Endothelial cell of umbilical vein (primary cell): ENCODE measurements around the gene PROK1. TPM values are rescaled to one million over a fixed set of nuclear protein-coding genes. Genes with fewer than 3 reads are reported as not detected.

ENCODE experiments used
- BruUV-seq: library from RNA; stranded (reverse); fragments of 400-500 nt; replicated peaks from 2 replicates; lab custom pipeline; 2021; lab: Mats Ljungman, UMichigan
- CTCF ChIA-PET: fragments of 300-600, 350-600 bp; sonication (Branson Sonifier 250); formaldehyde crosslinking; loops from one replicate; lab custom pipeline; 2021; ENCODE audit warnings: antibody characterized with exemption, inconsistent platforms; lab: Charles Lee
- POLR2A ChIA-PET: fragments of 300-600, 350-600 bp; sonication (Branson Sonifier 250); formaldehyde crosslinking; loops from one replicate; lab custom pipeline; 2021; ENCODE audit warnings: antibody characterized with exemption, inconsistent platforms; lab: Charles Lee
- DNase-seq: peaks from one replicate; pipeline ENCODE4 v3.0.0-alpha.2; 2011; ENCODE audit warnings: low read depth, low spot score
- FAIRE-seq: peaks from 2 replicates; lab custom pipeline; 2011; peaks lifted over from hg19 to GRCh38; lab: Jason Lieb, UNC
- H2AFZ ChIP-seq: 2 replicates; pipeline ENCODE4 v1.6.0; 2012; ENCODE audit warnings: low read depth, low read length, control low read depth, inconsistent platforms
- H3K27ac ChIP-seq: 2 replicates; pipeline ENCODE4 v1.5.1; 2011; ENCODE audit warnings: low read depth, mild to moderate bottlenecking, control low read depth, low read length, moderate library complexity; ENCODE audit not compliant: insufficient read depth
- H3K27me3 ChIP-seq, 2 experiments: 2 replicates each; pipeline versions ENCODE4 v1.6.0 to v1.6.1; 2011; ENCODE audit warnings: low read length in 2 of 2, mixed read lengths in 1 of 2; ENCODE audit not compliant: control insufficient read depth in 2 of 2, insufficient read depth in 2 of 2
- H3K36me3 ChIP-seq, 2 experiments: 2 replicates in 1 of 2; 3 replicates in 1 of 2; pipeline ENCODE4 v1.5.1; 2011; ENCODE audit warnings: low read length in 2 of 2, mild to moderate bottlenecking in 1 of 2, moderate library complexity in 1 of 2; ENCODE audit not compliant: control insufficient read depth in 2 of 2, insufficient read depth in 2 of 2; ENCODE audit errors: extremely low read depth in 1 of 2
- H3K4me1 ChIP-seq: 3 replicates; pipeline ENCODE4 v1.5.1; 2011; ENCODE audit warnings: mild to moderate bottlenecking, low read length; ENCODE audit not compliant: control insufficient read depth, insufficient read depth; ENCODE audit errors: extremely low read depth
- H3K4me2 ChIP-seq: 2 replicates; pipeline ENCODE4 v1.6.1; 2011; ENCODE audit warnings: low read length, control low read depth, mixed read lengths; ENCODE audit not compliant: insufficient read depth
- H3K4me3 ChIP-seq, 3 experiments: fragments of 200-600 bp in 1 of 3; sonication (generic), shearing (Covaris generic) in 1 of 3; replicated peaks in 1 of 3; 2 replicates each; pipeline ENCODE4 v1.5.1; 2011 to 2016; ENCODE audit warnings: control low read depth in 3 of 3, low read length in 3 of 3, mild to moderate bottlenecking in 2 of 3, inconsistent platforms in 1 of 3, low read depth in 1 of 3, moderate library complexity in 1 of 3; ENCODE audit not compliant: insufficient read depth in 1 of 3
- H3K79me2 ChIP-seq: 2 replicates; pipeline ENCODE4 v1.6.0; 2012; ENCODE audit warnings: low read length, inconsistent platforms; ENCODE audit not compliant: control insufficient read depth, insufficient read depth
- H3K9ac ChIP-seq: replicated peaks from 2 replicates; pipeline ENCODE3; 2011; ENCODE audit warnings: low read length, control low read depth; ENCODE audit not compliant: insufficient read depth; ENCODE audit errors: extremely low read depth
- H3K9me1 ChIP-seq: replicated peaks from 3 replicates; pipeline ENCODE4 v1.6.0; 2011; ENCODE audit warnings: mild to moderate bottlenecking, low read length; ENCODE audit not compliant: control insufficient read depth, insufficient read depth; ENCODE audit errors: extremely low read depth
- H3K9me3 ChIP-seq: replicated peaks from 2 replicates; pipeline ENCODE4 v1.5.1; 2012; ENCODE audit warnings: low read length, inconsistent platforms; ENCODE audit not compliant: control insufficient read depth, insufficient read depth
- H4K20me1 ChIP-seq: replicated peaks from 2 replicates; pipeline ENCODE3; 2011; ENCODE audit warnings: mild to moderate bottlenecking, low read length; ENCODE audit not compliant: control insufficient read depth, insufficient read depth; ENCODE audit errors: extremely low read depth
- CTCF ChIP-seq, 2 donors: IDR thresholded peaks; 1 replicate in 1 of 2; 2 replicates in 1 of 2; pipeline ENCODE4 v1.5.1; 2011; ENCODE audit warnings: low read length in 2 of 2, mild to moderate bottlenecking in 2 of 2, moderate library complexity in 2 of 2, control low read depth in 1 of 2, inconsistent platforms in 1 of 2, low read depth in 1 of 2; ENCODE audit not compliant: insufficient read depth in 1 of 2; ENCODE audit errors: extremely low read depth in 1 of 2
- EZH2 ChIP-seq: IDR thresholded peaks from 2 replicates; pipeline ENCODE4 v1.6.1; 2012; ENCODE audit warnings: borderline replicate concordance, low read depth, mild to moderate bottlenecking, moderate library complexity, low read length, inconsistent platforms; ENCODE audit not compliant: severe bottlenecking
- FOS ChIP-seq: IDR thresholded peaks from 2 replicates; pipeline ENCODE4 v1.6.1; 2011; ENCODE audit warnings: mild to moderate bottlenecking, low read length, moderate library complexity, borderline replicate concordance; ENCODE audit not compliant: insufficient read depth
- GATA2 ChIP-seq: IDR thresholded peaks from 2 replicates; pipeline ENCODE4 v1.7.0; 2011; ENCODE audit warnings: low read depth, mild to moderate bottlenecking, moderate library complexity, mixed read lengths, low read length; ENCODE audit not compliant: insufficient read length, insufficient read depth
- JUN ChIP-seq: IDR thresholded peaks from 2 replicates; pipeline ENCODE4 v1.6.1; 2011; ENCODE audit warnings: borderline replicate concordance, low read depth; ENCODE audit not compliant: insufficient read length, insufficient read depth
- MAX ChIP-seq: IDR thresholded peaks from 2 replicates; pipeline ENCODE4 v1.6.1; 2011; ENCODE audit not compliant: insufficient read depth, insufficient read length
- MYC ChIP-seq: IDR thresholded peaks from one replicate; pipeline ENCODE4 v1.6.1; 2011; ENCODE audit warnings: mild to moderate bottlenecking, low read depth, low read length
- POLR2A ChIP-seq: IDR thresholded peaks from 2 replicates; pipeline ENCODE4 v1.6.1; 2012; ENCODE audit warnings: low read depth, mild to moderate bottlenecking, control low read depth, low read length
- POLR2AphosphoS5 ChIP-seq: IDR thresholded peaks from 2 replicates; pipeline ENCODE4 v1.6.1; 2012; ENCODE audit warnings: low read depth, mild to moderate bottlenecking, control low read depth, low read length, moderate library complexity; ENCODE audit not compliant: insufficient read depth
- dilution Hi-C: fragments of 300-500 bp; cut with MboI; formaldehyde crosslinking; loops from one replicate; pipeline ENCODE4 v1.15.0; 2019; ENCODE audit warnings: low sequenced_read_pairs; ENCODE audit not compliant: extremely low pct_ligation_motif_present
- intact Hi-C: fragments of 100-400 bp; cut with micrococcal nuclease; formaldehyde crosslinking; loops from one replicate; pipeline ENCODE4 v1.10.0; 2022
- polyA plus RNA-seq, 4 experiments: library from polyadenylated mRNA; depleted of rRNA in 3 of 4; stranded (reverse) in 3 of 4; unstranded in 1 of 4; fragments of >200 nt; gene quantifications; 2 replicates each; pipeline versions ENCODE4 v1.2.1 to v1.2.3, GENCODE V29; 2011 to 2012; ENCODE audit warnings: missing spikeins in 1 of 4
- total RNA-seq: library from RNA; stranded (reverse); gene quantifications from 2 replicates; pipeline ENCODE4 v1.2.3, GENCODE V29; 2021

The PROK1 gene
- total and polyA plus RNA-seq, 2 donors (not counting 3 experiments of a cell fraction or from before 2014, with no cell fraction given), result not detected

GRCh38 chr1:110424699-110425611, 26.0 kb upstream of the PROK1 start:
- dilution Hi-C loops (no loop called here), intact Hi-C loops (no loop called here)
- POLR2A ChIA-PET, result no interaction called here
- CTCF ChIA-PET, result no interaction called here
- no peak overlapping the region for H3K27ac ChIP-seq
- TF ChIP-seq FOS, result no peak
- TF ChIP-seq MYC, result no peak
- TF ChIP-seq JUN, result no peak
- TF ChIP-seq MAX, result no peak
- TF ChIP-seq POLR2A, result no peak
- TF ChIP-seq CTCF (IDR thresholded peaks at IDR 0.05; ENCODE audit: extremely low read depth in 1 of 2, insufficient read depth in 1 of 2, low read depth in 1 of 2, low read length in 2 of 2), result no peak
- no peak for TF ChIP-seq POLR2AphosphoS5
- no peak for TF ChIP-seq EZH2
- TF ChIP-seq GATA2, result no peak
- H3K79me2 ChIP-seq, result no peaks in the 10 kb centered on the region
- FAIRE-seq (no peak), DNase-seq (no peak)
- H3K4me3 ChIP-seq, result no peak overlapping the region
- no TSS peak for BruUV-seq
- no peaks in the 10 kb centered on the region for H3K36me3 ChIP-seq
- H3K9ac ChIP-seq, result no peak overlapping the region
- no peak overlapping the region for H3K4me2 ChIP-seq
- peaks cover 7 to 10% of the 10 kb centered on the region in 2 experiments for H3K27me3 ChIP-seq
- H3K9me1 ChIP-seq, result no peaks in the 10 kb centered on the region
- no peaks in the 10 kb centered on the region for H4K20me1 ChIP-seq
- no peak overlapping the region for H2AFZ ChIP-seq
- no peaks in the 10 kb centered on the region for H3K9me3 ChIP-seq
- H3K4me1 ChIP-seq, result no peaks in the 10 kb centered on the region
